Caco-2 (cell line): Measurements from ENCODE around the gene NGF. TPM values are rescaled to one million over a fixed set of nuclear protein-coding genes. Genes with fewer than 3 reads are reported as not detected.

Experiments used
- BruUV-seq: library from RNA; stranded (reverse); fragments of 400-500 nt; replicated peaks from 2 replicates; lab custom pipeline; 2021; lab: Mats Ljungman, UMichigan
- CTCF ChIA-PET: fragments of 300-600 bp; sonication (Branson Sonifier 250); formaldehyde crosslinking; loops from one replicate; lab custom pipeline; 2022; ENCODE audit warnings: antibody characterized with exemption; lab: Charles Lee
- POLR2A ChIA-PET: fragments of 300-600 bp; sonication (Branson Sonifier 250); formaldehyde crosslinking; loops from one replicate; lab custom pipeline; 2022; ENCODE audit warnings: antibody characterized with exemption; lab: Charles Lee
- DNase-seq, 2 experiments: peaks; one replicate each; pipeline versions ENCODE4 v3.0.0 to v3.0.0-alpha.2; 2020 to 2022
- H3K27me3 ChIP-seq: replicated peaks from 2 replicates; pipeline ENCODE4 v1.6.0; 2011; ENCODE audit warnings: low read length; ENCODE audit not compliant: control insufficient read depth, insufficient read depth
- H3K36me3 ChIP-seq: 2 replicates; pipeline ENCODE4 v1.5.1; 2011; ENCODE audit warnings: low read length; ENCODE audit not compliant: control insufficient read depth, insufficient read depth
- H3K4me1 ChIP-seq: fragments of 250-450 bp; sonication (Bioruptor Pico); 2 replicates; pipeline ENCODE4 v1.5.1; 2020; ENCODE audit warnings: mild to moderate bottlenecking
- H3K4me3 ChIP-seq: 2 replicates; pipeline ENCODE4 v1.5.1; 2011; ENCODE audit warnings: low read depth, mild to moderate bottlenecking, control low read depth, low read length
- H3K9me3 ChIP-seq: fragments of 250-450 bp; sonication (Bioruptor Pico); 2 replicates; pipeline ENCODE4 v1.5.1; 2020; ENCODE audit warnings: mild to moderate bottlenecking, moderate library complexity
- H3K27ac Mint-ChIP-seq: one replicate; pipeline ENCODE4 v1.8.0; 2022; ENCODE audit warnings: mixed read lengths; ENCODE audit not compliant: unreplicated experiment
- H3K27me3 Mint-ChIP-seq: one replicate; pipeline ENCODE4 v1.8.0; 2022; ENCODE audit warnings: mixed read lengths; ENCODE audit not compliant: insufficient read depth, unreplicated experiment
- H3K36me3 Mint-ChIP-seq: one replicate; pipeline ENCODE4 v1.8.0; 2022; ENCODE audit warnings: mild to moderate bottlenecking, mixed read lengths; ENCODE audit not compliant: insufficient read depth, unreplicated experiment
- H3K4me1 Mint-ChIP-seq: one replicate; pipeline ENCODE4 v1.8.0; 2022; ENCODE audit warnings: low read depth, mixed read lengths; ENCODE audit not compliant: unreplicated experiment
- H3K4me3 Mint-ChIP-seq: one replicate; pipeline ENCODE4 v1.8.0; 2022; ENCODE audit warnings: mild to moderate bottlenecking, moderate library complexity, mixed read lengths; ENCODE audit not compliant: unreplicated experiment
- H3K9me3 Mint-ChIP-seq: one replicate; pipeline ENCODE4 v1.8.0; 2022; ENCODE audit warnings: mixed read lengths; ENCODE audit not compliant: unreplicated experiment
- CTCF ChIP-seq, 2 experiments: fragments of 200-600 bp in 1 of 2; IDR thresholded peaks; 1 replicate in 1 of 2; 2 replicates in 1 of 2; pipeline versions ENCODE4 v1.5.1 to v1.8.0; 2011 to 2022; ENCODE audit warnings: antibody characterized with exemption in 1 of 2, control low read depth in 1 of 2, inconsistent platforms in 1 of 2, low read depth in 1 of 2, low read length in 1 of 2, mild to moderate bottlenecking in 1 of 2, moderate library complexity in 1 of 2; ENCODE audit not compliant: insufficient read depth in 1 of 2, severe bottlenecking in 1 of 2, unreplicated experiment in 1 of 2
- intact Hi-C: fragments of 100-400 bp; cut with micrococcal nuclease; formaldehyde crosslinking; loops from one replicate; pipeline ENCODE4 v1.10.0; 2022; ENCODE audit not compliant: unreplicated experiment
- total RNA-seq: library from RNA; stranded (reverse); gene quantifications from 2 replicates; pipeline ENCODE4 v1.2.3, GENCODE V29; 2022

The NGF gene
- total RNA-seq, 1 experiment from 2014 or later, result not detected

- POLR2A ChIA-PET, result no interaction called here
- Mint-ChIP-seq H3K36me3 (no peaks in the 10 kb centered on the region), H3K4me3 (no peak overlapping the region), H3K4me1 (no peaks in the 10 kb centered on the region), H3K27me3 (no peaks in the 10 kb centered on the region), H3K9me3 (peaks cover 6% of the 10 kb centered on the region), H3K27ac (no peak overlapping the region)
- Histone ChIP-seq H3K27me3 (no peaks in the 10 kb centered on the region), H3K4me3 (no peak overlapping the region), H3K36me3 (no peaks in the 10 kb centered on the region), H3K4me1 (no peaks in the 10 kb centered on the region), H3K9me3 (no peaks in the 10 kb centered on the region)
- BruUV-seq, result no TSS peak
- intact Hi-C loops, result no loop called here
- no peak for DNase-seq
- CTCF ChIA-PET, result no interaction called here
- TF ChIP-seq CTCF (IDR thresholded peaks at IDR 0.05; ENCODE audit: insufficient read depth in 1 of 2, low read depth in 1 of 2, low read length in 1 of 2, severe bottlenecking in 1 of 2, unreplicated experiment in 1 of 2), result no peak
These were observed 101.0 kb downstream of the NGF start for GRCh38 chr1:115237023-115237422.

Other genes with a start within 250 kb of the NGF start
- 6.8 and 6.9 TPM in 2 replicates for gene TSPAN2, start 248.7 kb downstream of the NGF start, total RNA-seq